Naive thymus-derived CD4-positive, alpha-beta T cell (primary cell): Measurements from ENCODE around the gene TIGD2. TPM values are rescaled to one million over a fixed set of nuclear protein-coding genes. Genes with fewer than 3 reads are reported as not detected.
A peak's percentile ranks its signal among the peaks of the same experiment; 100 is the strongest.

Experiments
- ATAC-seq: fragments of 150-1000 bp; cut with Tn5 transposase; 2 replicates; pipeline ENCODE4 v1.10.0; 2021; ENCODE audit warnings: mild to moderate bottlenecking, moderate library complexity
- CTCF ChIA-PET: fragments of 350-600 bp; sonication (Branson Sonifier 250); formaldehyde crosslinking; loops from one replicate; lab custom pipeline; 2021; ENCODE audit warnings: antibody characterized with exemption; lab: Charles Lee
- POLR2A ChIA-PET: fragments of 350-600 bp; sonication (Branson Sonifier 250); formaldehyde crosslinking; loops from one replicate; lab custom pipeline; 2021; ENCODE audit warnings: antibody characterized with exemption, inconsistent platforms; lab: Charles Lee
- DNase-seq, 9 donors: peaks; one replicate each; pipeline versions ENCODE4 v3.0.0 to v3.0.0-alpha.2; 2020 to 2022; ENCODE audit warnings: mixed read lengths in 1 of 9
- H3K27ac ChIP-seq: one replicate; pipeline ENCODE4 v1.7.0; 2013; ENCODE audit warnings: mild to moderate bottlenecking, low read depth, low read length, moderate library complexity
- H3K27me3 ChIP-seq, 2 donors: one replicate each; pipeline ENCODE4 v1.7.0; 2013; ENCODE audit warnings: low read length in 2 of 2, mild to moderate bottlenecking in 2 of 2, moderate library complexity in 2 of 2; ENCODE audit not compliant: control insufficient read depth in 2 of 2, insufficient read depth in 2 of 2
- H3K36me3 ChIP-seq, 3 experiments: 1 replicate in 2 of 3; 2 replicates in 1 of 3; pipeline ENCODE4 v1.7.0; 2013; ENCODE audit warnings: low read length in 3 of 3, mild to moderate bottlenecking in 3 of 3, moderate library complexity in 1 of 3; ENCODE audit not compliant: insufficient read depth in 3 of 3, control insufficient read depth in 2 of 3
- H3K4me1 ChIP-seq, 2 donors: one replicate each; pipeline ENCODE4 v1.7.0; 2013; ENCODE audit warnings: low read length in 2 of 2, mild to moderate bottlenecking in 2 of 2, moderate library complexity in 1 of 2; ENCODE audit not compliant: control insufficient read depth in 2 of 2, insufficient read depth in 2 of 2
- H3K4me3 ChIP-seq: 2 replicates; pipeline ENCODE4 v1.7.0; 2013; ENCODE audit warnings: mild to moderate bottlenecking, low read length
- H3K9me3 ChIP-seq, 3 experiments: 1 replicate in 2 of 3; 2 replicates in 1 of 3; pipeline ENCODE4 v1.7.0; 2013; ENCODE audit warnings: low read length in 3 of 3; ENCODE audit not compliant: control insufficient read depth in 2 of 3
- H3K27ac Mint-ChIP-seq, 9 donors: one replicate each; pipeline ENCODE4 v1.8.0; 2020 to 2022; ENCODE audit warnings: mixed read lengths in 9 of 9, mild to moderate bottlenecking in 8 of 9, moderate library complexity in 5 of 9, inconsistent platforms in 2 of 9
- H3K27me3 Mint-ChIP-seq, 5 donors: one replicate each; pipeline ENCODE4 v1.8.0; 2021 to 2022; ENCODE audit warnings: mixed read lengths in 5 of 5, mild to moderate bottlenecking in 1 of 5
- H3K36me3 Mint-ChIP-seq, 5 donors: one replicate each; pipeline ENCODE4 v1.8.0; 2020 to 2022; ENCODE audit warnings: mixed read lengths in 5 of 5, mild to moderate bottlenecking in 3 of 5, inconsistent platforms in 1 of 5
- H3K4me1 Mint-ChIP-seq, 7 donors: one replicate each; pipeline ENCODE4 v1.8.0; 2020 to 2022; ENCODE audit warnings: mixed read lengths in 7 of 7, mild to moderate bottlenecking in 3 of 7, inconsistent platforms in 1 of 7
- H3K4me3 Mint-ChIP-seq, 10 donors: one replicate each; pipeline ENCODE4 v1.8.0; 2020 to 2022; ENCODE audit warnings: mild to moderate bottlenecking in 10 of 10, mixed read lengths in 10 of 10, moderate library complexity in 6 of 10, inconsistent platforms in 2 of 10
- H3K9me3 Mint-ChIP-seq, 11 donors: one replicate each; pipeline ENCODE4 v1.8.0; 2020 to 2022; ENCODE audit warnings: mixed read lengths in 11 of 11, mild to moderate bottlenecking in 4 of 11, inconsistent platforms in 1 of 11, moderate library complexity in 1 of 11
- intact Hi-C, 2 donors: fragments of 100-400 bp; cut with micrococcal nuclease; formaldehyde crosslinking; loops; one replicate each; pipeline ENCODE4 v1.15.1; 2023
- polyA plus RNA-seq, 2 donors: library from polyadenylated mRNA; unstranded; fragments of 300-500 nt; fragmentation: Illumina TruSeq; gene quantifications; one replicate each; pipeline ENCODE4 v1.2.3, GENCODE V29; 2021
- total RNA-seq, 6 experiments: library from RNA in 5 of 6; stranded (reverse) in 5 of 6; gene quantifications; 1 replicate in 5 of 6; 2 replicates in 1 of 6; pipeline ENCODE4 v1.2.3 and lab custom pipeline; 2021 to 2026

Gene TIGD2
- total and polyA plus RNA-seq, 7 experiments from 2014 or later, result 3.0 to 7.9 (median 6.7) TPM

DNA sequence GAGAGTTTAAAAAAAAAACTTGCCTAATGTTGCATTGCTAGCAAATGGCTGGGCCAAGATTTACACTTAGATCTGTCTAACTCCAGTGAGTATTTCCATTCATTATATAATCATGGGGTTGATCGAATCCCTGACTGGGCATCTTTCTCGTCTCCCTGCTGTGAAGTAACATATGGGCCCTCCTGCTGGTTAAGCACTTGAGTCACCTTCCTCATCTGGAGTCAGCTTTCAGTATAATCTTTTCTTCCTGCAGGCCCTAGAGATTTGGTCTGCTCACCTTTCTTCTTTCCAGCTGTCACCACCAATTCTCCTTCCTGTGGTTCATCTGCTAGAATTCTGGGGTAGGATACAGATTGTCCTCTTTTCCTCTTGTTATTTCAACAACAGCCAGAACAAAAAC, 41.6 kb downstream of the TIGD2 start:
- intact Hi-C loops, result no loop called here
- CTCF ChIA-PET, result no interaction called here

DNA sequence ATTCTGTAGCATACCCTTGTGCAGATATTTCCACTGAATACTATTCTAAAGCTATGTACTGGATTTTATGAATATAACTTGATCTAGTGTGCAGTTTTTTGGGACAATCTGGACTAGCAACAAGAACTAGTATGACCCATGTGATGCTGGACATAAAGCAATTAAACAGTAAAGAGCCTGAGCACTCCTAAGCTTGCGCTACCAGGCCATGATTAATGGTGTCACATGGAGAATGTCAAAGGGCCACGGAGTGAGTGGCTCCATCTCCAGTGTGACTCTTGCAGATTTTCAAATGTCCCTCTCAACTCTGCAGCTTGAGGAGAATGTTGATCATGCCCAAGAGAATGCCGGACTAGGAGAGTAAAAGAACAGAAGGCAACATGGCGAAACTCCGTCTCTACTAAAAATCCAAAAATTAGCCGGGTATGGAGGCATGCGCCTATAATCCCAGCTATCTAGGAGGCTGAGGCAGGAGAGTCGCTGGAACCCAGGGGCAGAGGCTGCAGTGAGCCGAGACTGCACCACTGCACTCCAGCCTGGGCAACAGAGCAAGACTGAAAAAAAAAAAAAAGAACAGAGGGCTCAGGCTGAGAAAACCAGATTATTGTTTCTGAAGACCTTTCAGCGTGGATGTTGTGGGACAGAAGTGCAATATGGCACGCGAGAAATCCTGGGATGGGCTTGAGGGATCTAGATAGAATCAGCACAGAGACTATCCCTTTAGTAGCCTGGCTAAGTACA, 45.0 kb downstream of the TIGD2 start:
- ATAC-seq, result no peak
- POLR2A ChIA-PET, result no interaction called here
- CTCF ChIA-PET, result interaction anchor here (1.0 kb wide), 1 partner anchor 746 kb away, joined by 3 read pairs; no protein-coding TSS in a partner anchor
- Histone ChIP-seq H3K27ac (no peak overlapping the region), H3K9me3 (no peaks in the 10 kb centered on the region), H3K4me1 (no peaks in the 10 kb centered on the region), H3K36me3 (no peaks in the 10 kb centered on the region), H3K27me3 (no peaks in the 10 kb centered on the region), H3K4me3 (no peak overlapping the region)
- Mint-ChIP-seq H3K27me3 (peaks cover 0 to 19% (median 5%) of the 10 kb centered on the region in 5 donors), H3K27ac (no peak overlapping the region), H3K4me1 (peaks cover 0 to 5% (median 0%) of the 10 kb centered on the region in 7 donors), H3K4me3 (no peak overlapping the region), H3K9me3 (peaks cover 0 to 5% (median 2%) of the 10 kb centered on the region in 11 donors), H3K36me3 (peaks cover 0 to 4% (median 0%) of the 10 kb centered on the region in 5 donors)
- intact Hi-C loops, result loop anchor here (5.0 kb wide), 2 partner anchors 339 to 746 kb away; no protein-coding TSS in a partner anchor
- DNase-seq, result no peak

More for the DNA sequence above, 41.6 kb downstream of the TIGD2 start:
- H3K4me3 Mint-ChIP-seq, result no peak overlapping the region
- no peak overlapping the region for H3K27ac Mint-ChIP-seq
- POLR2A ChIA-PET, result no interaction called here
- H3K36me3 ChIP-seq, result no peaks in the 10 kb centered on the region
- H3K4me1 ChIP-seq, result no peaks in the 10 kb centered on the region
- ATAC-seq, result no peak
- H3K9me3 ChIP-seq, result no peaks in the 10 kb centered on the region
- DNase-seq, result no peak
- no peaks in the 10 kb centered on the region for H3K27me3 ChIP-seq
- no peak overlapping the region for H3K4me3 ChIP-seq
- H3K9me3 Mint-ChIP-seq, result peaks cover 0 to 9% (median 3%) of the 10 kb centered on the region in 11 donors
- H3K27me3 Mint-ChIP-seq, result peaks cover 0 to 13% (median 9%) of the 10 kb centered on the region in 5 donors
- H3K36me3 Mint-ChIP-seq, result peaks cover 0 to 4% (median 0%) of the 10 kb centered on the region in 5 donors
- no peak overlapping the region for H3K27ac ChIP-seq
- H3K4me1 Mint-ChIP-seq, result no peaks in the 10 kb centered on the region

DNA sequence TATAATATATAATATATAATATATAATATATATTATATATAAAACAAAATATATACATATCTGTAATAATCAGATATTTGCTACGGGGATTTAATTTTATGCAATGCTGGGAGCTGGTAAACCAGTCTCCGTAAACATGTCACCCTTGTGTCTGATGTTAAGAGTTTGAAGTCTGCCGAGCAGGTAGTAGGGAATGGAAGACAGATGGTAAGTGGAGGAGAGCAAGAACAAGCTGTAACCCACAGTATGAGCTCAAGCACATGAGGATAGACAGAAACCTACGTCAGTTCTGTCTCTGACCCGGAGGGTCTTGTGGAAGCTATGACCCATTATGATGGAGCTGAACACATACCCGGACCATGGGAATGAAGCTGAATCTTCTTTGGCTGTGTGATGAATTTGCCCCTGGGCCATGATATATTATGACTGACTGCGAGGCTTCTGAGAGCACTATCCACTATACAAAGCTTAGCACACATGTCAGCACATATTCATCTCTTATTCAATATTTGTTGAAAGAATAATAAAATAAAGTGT, 46.2 kb downstream of the TIGD2 start:
- no peak for ATAC-seq
- peaks cover 0 to 21% (median 0%) of the 10 kb centered on the region in 5 donors for H3K27me3 Mint-ChIP-seq
- H3K4me1 ChIP-seq, result no peaks in the 10 kb centered on the region

DNA sequence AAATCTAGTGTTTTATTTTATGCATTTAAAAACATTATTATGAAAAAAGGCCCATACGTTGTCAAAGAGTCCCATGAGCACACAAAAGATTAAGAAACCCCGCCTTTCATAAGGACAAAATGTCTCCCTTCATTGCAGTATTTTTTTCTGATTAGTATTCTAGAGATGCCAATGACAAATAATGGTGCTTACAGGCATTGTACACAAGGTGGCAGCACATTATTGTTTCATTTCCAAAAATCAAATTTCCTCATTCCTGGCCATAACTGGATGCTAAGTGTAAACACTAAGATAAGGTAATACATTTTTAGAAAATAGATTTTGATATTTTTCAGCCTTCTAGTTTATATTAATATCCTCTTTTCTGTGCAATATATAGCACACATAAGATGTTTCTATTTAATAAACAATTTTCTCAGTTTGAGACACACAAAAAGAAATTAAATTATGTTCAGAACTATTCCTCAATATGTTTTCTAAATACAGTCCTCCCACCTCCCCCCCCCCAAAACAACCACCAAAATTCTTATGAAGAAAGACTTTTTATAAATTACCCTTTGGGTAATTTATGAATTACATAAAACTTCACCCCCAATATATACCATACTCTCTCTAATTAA, 47.7 kb downstream of the TIGD2 start:
- ATAC-seq (peak; percentile 82), DNase-seq (peak in 5 of 9 donors; percentile 5 to 30 (median 21))
- Mint-ChIP-seq H3K9me3 (no peaks in the 10 kb centered on the region), H3K4me1 (peaks cover 0 to 5% (median 0%) of the 10 kb centered on the region in 7 donors), H3K36me3 (peaks cover 0 to 5% (median 0%) of the 10 kb centered on the region in 5 donors), H3K4me3 (no peak overlapping the region), H3K27me3 (peaks cover 3 to 20% (median 5%) of the 10 kb centered on the region in 5 donors), H3K27ac (no peak overlapping the region)
- H3K4me1 ChIP-seq, result no peaks in the 10 kb centered on the region
- intact Hi-C loops, result loop anchor here (1.0 to 5.0 kb wide), 8 partner anchors 47 to 743 kb away; no protein-coding TSS in a partner anchor
- H3K9me3 ChIP-seq, result no peaks in the 10 kb centered on the region
- H3K27me3 ChIP-seq, result no peaks in the 10 kb centered on the region
- no peaks in the 10 kb centered on the region for H3K36me3 ChIP-seq
- CTCF ChIA-PET, result interaction anchor here (0.6 to 2.1 kb wide), 3 partner anchors 276 to 739 kb away, joined by 3 to 10 read pairs (median 6); no protein-coding TSS in a partner anchor
- POLR2A ChIA-PET, result interaction anchor here (0.6 kb wide), 1 partner anchor 499 kb away, joined by 3 read pairs; no protein-coding TSS in a partner anchor
- H3K27ac ChIP-seq, result no peak overlapping the region
- no peak overlapping the region for H3K4me3 ChIP-seq

More for the DNA sequence above, 46.2 kb downstream of the TIGD2 start:
- no peak overlapping the region for H3K4me3 ChIP-seq
- no peak overlapping the region for H3K4me3 Mint-ChIP-seq
- intact Hi-C loops, result loop anchor here (1.0 to 5.0 kb wide), 4 partner anchors 45 to 745 kb away; no protein-coding TSS in a partner anchor
- peaks cover 0 to 5% (median 0%) of the 10 kb centered on the region in 7 donors for H3K4me1 Mint-ChIP-seq
- no peak for DNase-seq
- H3K27ac ChIP-seq, result no peak overlapping the region
- ChIA-PET CTCF (interaction anchor here (0.5 to 2.1 kb wide), 3 partner anchors 29 to 278 kb away, joined by 3 to 10 read pairs (median 3); no protein-coding TSS in a partner anchor), POLR2A (no interaction called here)
- no peaks in the 10 kb centered on the region for H3K36me3 ChIP-seq
- H3K27ac Mint-ChIP-seq, result no peak overlapping the region
- H3K27me3 ChIP-seq, result no peaks in the 10 kb centered on the region
- no peaks in the 10 kb centered on the region for H3K36me3 Mint-ChIP-seq
- H3K9me3 ChIP-seq, result no peaks in the 10 kb centered on the region
- no peaks in the 10 kb centered on the region for H3K9me3 Mint-ChIP-seq

DNA sequence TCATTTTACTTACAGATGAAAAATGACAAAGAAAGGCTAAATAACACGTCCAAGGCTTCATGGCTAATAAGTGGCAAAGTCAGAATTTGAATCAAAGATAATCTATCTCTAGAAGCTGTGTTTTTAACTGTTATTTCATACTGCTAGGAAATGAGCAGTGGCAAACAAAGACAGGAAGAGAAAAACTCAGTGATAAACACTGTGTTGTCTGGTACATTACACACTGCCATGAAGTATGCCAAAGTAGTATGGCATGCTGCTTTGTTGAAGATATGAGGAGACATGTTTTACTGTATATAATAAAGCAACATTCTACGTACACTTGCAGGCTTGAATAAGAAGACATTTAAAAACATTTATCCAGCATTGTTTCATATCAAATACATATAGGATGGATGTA, 49.5 kb downstream of the TIGD2 start:
- Mint-ChIP-seq H3K36me3 (peaks cover 0 to 5% (median 0%) of the 10 kb centered on the region in 5 donors), H3K4me1 (peaks cover 0 to 5% (median 0%) of the 10 kb centered on the region in 7 donors), H3K4me3 (no peak overlapping the region), H3K9me3 (no peaks in the 10 kb centered on the region), H3K27me3 (peaks cover 3 to 17% (median 10%) of the 10 kb centered on the region in 5 donors), H3K27ac (no peak overlapping the region)
- Histone ChIP-seq H3K27ac (no peak overlapping the region), H3K9me3 (no peaks in the 10 kb centered on the region), H3K4me1 (no peaks in the 10 kb centered on the region), H3K27me3 (no peaks in the 10 kb centered on the region), H3K4me3 (no peak overlapping the region), H3K36me3 (no peaks in the 10 kb centered on the region)
- DNase-seq, result no peak
- ATAC-seq, result no peak
- intact Hi-C loops, result no loop called here
- ChIA-PET POLR2A (no interaction called here), CTCF (interaction anchor here (0.5 kb wide), 1 partner anchor 757 kb away, joined by 3 read pairs; no protein-coding TSS in a partner anchor)

DNA sequence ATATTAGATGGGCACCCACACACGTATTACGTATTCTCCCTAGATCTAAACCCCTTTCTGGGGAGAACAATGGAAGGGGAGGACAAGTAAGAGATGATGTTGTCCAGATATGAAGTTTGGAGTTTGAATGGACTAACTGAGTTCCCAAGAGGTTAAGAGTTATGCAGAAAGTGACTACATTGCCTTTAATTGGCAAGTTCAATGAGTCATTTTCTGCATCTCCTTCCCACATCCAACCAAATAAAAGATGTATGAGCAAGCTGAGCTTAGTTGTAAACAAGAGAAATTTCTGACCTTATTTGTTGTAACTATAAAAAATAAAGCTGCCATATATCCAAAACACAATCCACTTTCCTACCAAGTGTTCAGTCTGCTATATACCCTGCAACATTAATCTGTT, 50.5 kb downstream of the TIGD2 start:
- CTCF ChIA-PET, result no interaction called here

More for the DNA sequence above, 50.5 kb downstream of the TIGD2 start:
- DNase-seq (no peak), ATAC-seq (no peak)
- no peaks in the 10 kb centered on the region for H3K27me3 ChIP-seq
- peaks cover 0 to 5% (median 0%) of the 10 kb centered on the region in 5 donors for H3K36me3 Mint-ChIP-seq
- no peaks in the 10 kb centered on the region for H3K9me3 Mint-ChIP-seq
- H3K27ac ChIP-seq, result no peak overlapping the region
- no peak overlapping the region for H3K27ac Mint-ChIP-seq
- H3K4me3 Mint-ChIP-seq, result no peak overlapping the region
- peaks cover 0 to 5% (median 0%) of the 10 kb centered on the region in 7 donors for H3K4me1 Mint-ChIP-seq
- H3K4me1 ChIP-seq, result no peaks in the 10 kb centered on the region
- POLR2A ChIA-PET, result no interaction called here
- peaks cover 3 to 19% (median 10%) of the 10 kb centered on the region in 5 donors for H3K27me3 Mint-ChIP-seq
- H3K36me3 ChIP-seq, result no peaks in the 10 kb centered on the region
- no peaks in the 10 kb centered on the region for H3K9me3 ChIP-seq
- H3K4me3 ChIP-seq, result no peak overlapping the region
- intact Hi-C loops, result no loop called here
